HUES6 (cell line): ENCODE data around the gene HMGB3.

ENCODE experiments used
- H3K27ac ChIP-seq: 2 replicates; pipeline ENCODE4 v1.7.0; 2013; ENCODE audit warnings: low read depth, mild to moderate bottlenecking, low read length, inconsistent platforms
- H3K27me3 ChIP-seq: 2 replicates; pipeline ENCODE4 v1.6.1; 2013; ENCODE audit warnings: low read length; ENCODE audit not compliant: control insufficient read depth, insufficient read depth
- H3K36me3 ChIP-seq: 2 replicates; pipeline ENCODE4 v1.6.1; 2013; ENCODE audit warnings: low read length; ENCODE audit not compliant: control insufficient read depth, insufficient read depth
- H3K4me1 ChIP-seq: 2 replicates; pipeline ENCODE4 v1.6.1; 2013; ENCODE audit warnings: low read length; ENCODE audit not compliant: control insufficient read depth, insufficient read depth
- H3K4me3 ChIP-seq: 2 replicates; pipeline ENCODE4 v1.5.1; 2013; ENCODE audit warnings: low read depth, low read length
- H3K9ac ChIP-seq: one replicate; pipeline ENCODE4 v1.6.1; 2013; ENCODE audit warnings: mild to moderate bottlenecking, low read length
- H3K9me3 ChIP-seq: 2 replicates; pipeline ENCODE4 v1.6.1; 2013; ENCODE audit warnings: low read depth, low read length; ENCODE audit not compliant: control insufficient read depth, insufficient read depth

The HMGB3 gene

GRCh38 chrX:151006410-151007109, 23.4 kb downstream of the HMGB3 start:
- Histone ChIP-seq H3K4me1 (no peaks in the 10 kb centered on the region), H3K9me3 (0 out of 2 replicates have a peak, but pooled peaks cover under 1% of the 10 kb centered on the region), H3K36me3 (no peaks in the 10 kb centered on the region), H3K4me3 (no peak overlapping the region), H3K27me3 (no peaks in the 10 kb centered on the region), H3K27ac (no peak overlapping the region), H3K9ac (no peak overlapping the region)

GRCh38 chrX:151009582-151009981, 26.4 kb downstream of the HMGB3 start:
- Histone ChIP-seq H3K9me3 (peaks cover 23% of the 10 kb centered on the region), H3K27ac (no peak overlapping the region), H3K9ac (no peak overlapping the region), H3K4me1 (no peaks in the 10 kb centered on the region), H3K4me3 (no peak overlapping the region), H3K27me3 (no peaks in the 10 kb centered on the region), H3K36me3 (no peaks in the 10 kb centered on the region)

DNA sequence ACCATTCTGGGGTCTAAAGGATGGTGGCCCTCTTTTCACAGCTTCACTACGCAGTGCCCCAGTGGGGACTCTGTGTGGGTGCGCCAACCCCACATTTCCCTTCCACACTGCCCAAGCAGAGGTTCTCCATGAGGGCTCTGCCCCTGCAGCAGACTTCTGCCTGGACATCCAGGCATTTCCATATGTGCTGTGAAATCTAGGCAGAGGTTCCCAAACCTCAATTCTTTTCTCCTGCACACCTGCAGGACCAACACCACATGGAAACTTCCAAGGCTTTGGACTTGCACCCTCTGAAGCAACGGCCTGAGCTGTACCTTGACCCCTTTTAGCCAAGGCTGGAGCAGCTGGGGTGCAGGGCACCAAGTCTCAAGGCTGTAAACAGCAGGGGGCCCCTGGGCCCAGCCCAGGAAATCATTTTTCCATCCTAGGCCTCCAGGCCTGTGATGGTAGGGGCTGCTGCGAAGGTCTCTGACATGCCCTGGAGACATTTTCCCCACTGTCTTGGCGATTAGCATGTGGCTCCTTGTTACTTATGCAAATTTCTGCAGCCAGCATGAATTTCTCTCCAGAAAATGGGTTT, 30.1 kb downstream of the HMGB3 start:
- H3K27ac ChIP-seq, result no peak overlapping the region
- H3K36me3 ChIP-seq, result no peaks in the 10 kb centered on the region
- no peaks in the 10 kb centered on the region for H3K4me1 ChIP-seq
- no peaks in the 10 kb centered on the region for H3K27me3 ChIP-seq
- no peak overlapping the region for H3K4me3 ChIP-seq
- peaks cover 23% of the 10 kb centered on the region for H3K9me3 ChIP-seq
- no peak overlapping the region for H3K9ac ChIP-seq

DNA sequence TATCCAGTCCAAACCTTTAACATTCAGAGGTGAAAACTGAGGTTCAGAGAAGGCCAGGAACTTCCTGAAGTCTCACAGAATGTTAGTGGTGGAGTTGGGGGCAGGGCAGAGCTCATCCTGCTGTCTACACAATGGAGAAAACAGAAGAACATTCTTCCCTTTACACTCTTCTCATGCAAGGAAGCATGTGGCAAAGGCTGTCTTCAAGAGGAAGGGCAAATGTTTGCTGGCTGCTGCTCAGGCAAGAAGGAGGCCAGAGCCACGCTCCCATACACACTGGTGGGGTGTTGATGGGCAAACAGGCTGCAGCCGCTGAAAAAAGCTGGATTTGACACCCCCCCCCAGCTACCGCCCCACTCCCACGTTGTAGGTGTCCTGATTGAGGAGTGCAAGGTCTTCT, 32.5 kb downstream of the HMGB3 start:
- H3K4me1 ChIP-seq, result no peaks in the 10 kb centered on the region
- no peak overlapping the region for H3K27ac ChIP-seq
- H3K9ac ChIP-seq, result no peak overlapping the region
- no peaks in the 10 kb centered on the region for H3K36me3 ChIP-seq
- no peaks in the 10 kb centered on the region for H3K27me3 ChIP-seq
- peaks cover 32% of the 10 kb centered on the region for H3K9me3 ChIP-seq
- no peak overlapping the region for H3K4me3 ChIP-seq

DNA sequence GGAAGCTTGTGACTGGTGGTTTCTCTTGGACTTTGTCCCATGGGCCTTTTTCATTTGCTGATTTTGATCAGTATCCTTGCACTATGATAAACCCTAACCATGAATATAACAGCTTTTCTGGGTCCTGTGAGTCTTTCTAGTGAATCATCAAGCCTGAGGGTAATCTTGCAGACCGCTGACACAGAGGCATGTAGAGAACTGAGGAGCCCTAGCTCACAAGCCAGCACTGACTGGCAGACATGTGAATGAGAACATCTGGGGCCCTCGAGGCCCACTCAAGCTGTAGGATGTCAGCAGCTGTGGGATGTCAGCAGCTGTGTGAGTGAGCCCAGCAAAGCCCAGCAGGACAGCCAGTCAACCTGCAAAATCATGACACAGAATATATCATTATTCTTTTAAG, 36.7 kb downstream of the HMGB3 start:
- Histone ChIP-seq H3K9me3 (peaks cover 9% of the 10 kb centered on the region), H3K36me3 (no peaks in the 10 kb centered on the region), H3K27me3 (peaks cover 2% of the 10 kb centered on the region; the same call in 1 of the 2 replicates), H3K4me3 (no peak overlapping the region), H3K27ac (no peak overlapping the region), H3K9ac (no peak overlapping the region), H3K4me1 (no peaks in the 10 kb centered on the region)

DNA sequence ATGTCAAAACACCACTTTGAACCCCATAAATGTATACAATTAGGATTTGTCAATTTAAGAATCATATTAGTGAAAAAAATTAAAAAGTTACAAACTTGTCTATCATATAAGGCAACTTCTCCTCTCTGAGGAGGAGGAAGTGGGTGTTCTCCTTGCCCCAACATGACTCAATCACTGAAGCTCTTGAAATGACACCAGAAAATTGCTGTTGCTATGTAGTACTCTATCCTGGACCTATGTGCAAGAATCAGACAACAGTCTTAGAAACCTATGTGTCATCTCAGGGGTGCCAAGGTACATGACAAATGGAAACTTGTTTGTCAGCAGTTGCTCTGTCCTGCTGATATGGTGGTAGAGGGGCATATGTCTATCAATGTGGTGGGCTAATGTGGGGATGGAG, 47.7 kb downstream of the HMGB3 start:
- H3K36me3 ChIP-seq, result no peaks in the 10 kb centered on the region
- peaks cover 7% of the 10 kb centered on the region for H3K27me3 ChIP-seq
- H3K9me3 ChIP-seq, result no peaks in the 10 kb centered on the region; the same call in 1 of the 2 replicates
- H3K4me1 ChIP-seq, result no peaks in the 10 kb centered on the region
- no peak overlapping the region for H3K27ac ChIP-seq
- H3K4me3 ChIP-seq, result no peak overlapping the region
- no peak overlapping the region for H3K9ac ChIP-seq

DNA sequence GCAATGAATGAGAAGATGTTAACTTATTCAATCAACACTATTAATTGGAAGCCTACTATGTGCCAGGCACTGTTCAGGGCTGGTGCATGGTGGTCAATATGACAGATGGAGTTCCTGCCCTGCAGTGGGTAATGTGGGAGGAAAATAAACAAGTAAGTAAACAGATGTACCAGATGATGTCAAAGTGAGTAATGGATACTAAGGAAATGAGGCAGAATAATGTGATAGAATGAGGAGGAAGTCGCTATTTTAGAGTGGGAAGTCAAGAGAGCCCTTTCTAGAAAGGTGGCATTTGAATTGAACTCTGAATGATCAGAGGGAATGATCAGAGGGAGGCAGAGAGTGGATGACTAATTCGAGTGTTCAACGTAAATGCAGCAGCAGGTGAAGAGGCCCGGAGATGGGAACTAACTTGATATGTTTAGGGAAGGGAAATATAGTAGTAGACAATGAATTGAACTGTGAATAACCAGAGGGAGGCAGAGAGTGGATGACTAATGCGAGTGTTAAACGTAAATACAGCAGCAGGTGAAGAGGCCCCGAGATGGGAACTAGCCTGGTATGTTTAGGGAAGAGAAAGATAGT, 48.3 kb downstream of the HMGB3 start:
- Histone ChIP-seq H3K27ac (no peak overlapping the region), H3K4me1 (no peaks in the 10 kb centered on the region), H3K36me3 (no peaks in the 10 kb centered on the region), H3K9ac (no peak overlapping the region), H3K27me3 (peaks cover 1% of the 10 kb centered on the region), H3K4me3 (no peak overlapping the region), H3K9me3 (no peaks in the 10 kb centered on the region; the same call in 1 of the 2 replicates)

DNA sequence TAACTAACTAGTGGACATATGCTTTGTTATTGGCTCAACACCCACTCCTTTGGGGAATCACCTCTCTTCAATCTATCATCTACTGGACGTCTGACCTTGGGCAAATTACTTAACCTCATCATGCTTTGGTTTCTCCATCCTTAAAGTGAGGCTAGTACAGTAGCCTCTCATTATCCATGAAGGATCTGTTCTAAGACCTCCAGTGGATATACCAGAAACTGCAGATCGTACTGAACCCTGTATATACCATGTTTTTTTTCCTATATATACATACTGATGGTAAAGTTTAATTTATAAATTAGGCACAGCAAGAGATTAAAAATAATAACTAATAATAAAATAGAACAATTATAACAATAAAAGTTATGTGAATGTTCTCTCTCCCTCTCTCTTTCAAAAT, 56.2 kb downstream of the HMGB3 start:
- Histone ChIP-seq H3K36me3 (no peaks in the 10 kb centered on the region), H3K9me3 (peaks cover 19% of the 10 kb centered on the region), H3K9ac (no peak overlapping the region), H3K4me3 (no peak overlapping the region), H3K27me3 (no peaks in the 10 kb centered on the region; the same call in 1 of the 2 replicates), H3K27ac (no peak overlapping the region), H3K4me1 (no peaks in the 10 kb centered on the region)
